HG02763 (cell line): ENCODE results near the gene PARD3B.

ENCODE experiments used
- ATAC-seq: cut with Tn5 transposase; IDR thresholded peaks from one replicate; pipeline ENCODE4 v1.9.1; 2021; ENCODE audit warnings: mild to moderate bottlenecking, moderate library complexity; ENCODE audit not compliant: unreplicated experiment

Gene PARD3B

GRCh38 chr2:204824751-204825453 is 279.6 kb downstream of the PARD3B start:
- no peak for ATAC-seq

- no peak for ATAC-seq
Observed at GRCh38 chr2:204825681-204826080, 280.4 kb downstream of the PARD3B start.

GRCh38 chr2:204827701-204828590 is 282.7 kb downstream of the PARD3B start:
- ATAC-seq = no peak

GRCh38 chr2:204834716-204835384 is 289.6 kb downstream of the PARD3B start:
- ATAC-seq = no peak

GRCh38 chr2:204835786-204836185 is 290.5 kb downstream of the PARD3B start:
- no peak for ATAC-seq

- ATAC-seq = no peak
Observed at GRCh38 chr2:204840504-204840903, 295.2 kb downstream of the PARD3B start.

GRCh38 chr2:204842068-204842467 is 296.8 kb downstream of the PARD3B start:
- ATAC-seq = no peak

- no peak for ATAC-seq
Observed at GRCh38 chr2:204842661-204843485, 297.6 kb downstream of the PARD3B start.

- ATAC-seq = no peak
Observed at GRCh38 chr2:204846471-204846870, 301.2 kb downstream of the PARD3B start.

GRCh38 chr2:204849892-204850291 is 304.6 kb downstream of the PARD3B start:
- ATAC-seq = no peak

GRCh38 chr2:204850581-204850980 is 305.3 kb downstream of the PARD3B start:
- ATAC-seq = no peak

GRCh38 chr2:204853905-204854304 is 308.6 kb downstream of the PARD3B start:
- ATAC-seq = no peak

GRCh38 chr2:204860274-204860673 is 315.0 kb downstream of the PARD3B start:
- no peak for ATAC-seq

- ATAC-seq = no peak
Observed at GRCh38 chr2:204862809-204863208, 317.5 kb downstream of the PARD3B start.

GRCh38 chr2:204863336-204863735 is 318.1 kb downstream of the PARD3B start:
- ATAC-seq = no peak

GRCh38 chr2:204869132-204869823 is 324.0 kb downstream of the PARD3B start:
- ATAC-seq = no peak

GRCh38 chr2:204870053-204870452 is 324.8 kb downstream of the PARD3B start:
- no peak for ATAC-seq

GRCh38 chr2:204871231-204871953 is 326.1 kb downstream of the PARD3B start:
- ATAC-seq = no peak

GRCh38 chr2:204876311-204876710 is 331.0 kb downstream of the PARD3B start:
- ATAC-seq = no peak
